NCI-H128 (cell line): ENCODE data around the gene RAMP1.
"Not testable (repeated sequence)": the region's sequence is repeated elsewhere in the genome, so short reads cannot be mapped to it uniquely, and the experiment has no call there.

ENCODE experiments used
- DNase-seq: peaks from one replicate; lab custom pipeline; 2025; ENCODE audit not compliant: unreplicated experiment; lab: John Stamatoyannopoulos, UW

Gene RAMP1

GRCh38 chr2:237943395-237944094, 84.1 kb downstream of the RAMP1 start:
- no peak for DNase-seq

DNA sequence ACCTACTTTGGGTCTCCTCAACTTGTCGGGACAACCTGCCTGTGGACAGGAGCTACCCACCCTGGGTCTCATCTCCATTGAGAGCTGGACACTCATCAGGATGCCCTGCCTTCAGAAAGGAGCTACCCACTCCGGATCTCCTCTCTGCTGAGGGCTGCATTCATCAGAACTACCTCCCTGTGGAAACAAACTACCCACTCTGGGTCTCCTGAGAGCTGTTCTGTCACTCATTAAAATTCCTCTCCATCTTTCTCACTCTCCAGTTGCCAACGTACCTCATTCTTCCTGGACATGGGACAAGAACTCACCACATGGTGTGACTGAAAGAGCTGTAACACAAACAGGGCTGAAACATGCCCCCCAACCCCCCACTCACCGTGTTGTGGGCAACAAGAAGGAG, 84.9 kb downstream of the RAMP1 start:
- DNase-seq = no peak

DNA sequence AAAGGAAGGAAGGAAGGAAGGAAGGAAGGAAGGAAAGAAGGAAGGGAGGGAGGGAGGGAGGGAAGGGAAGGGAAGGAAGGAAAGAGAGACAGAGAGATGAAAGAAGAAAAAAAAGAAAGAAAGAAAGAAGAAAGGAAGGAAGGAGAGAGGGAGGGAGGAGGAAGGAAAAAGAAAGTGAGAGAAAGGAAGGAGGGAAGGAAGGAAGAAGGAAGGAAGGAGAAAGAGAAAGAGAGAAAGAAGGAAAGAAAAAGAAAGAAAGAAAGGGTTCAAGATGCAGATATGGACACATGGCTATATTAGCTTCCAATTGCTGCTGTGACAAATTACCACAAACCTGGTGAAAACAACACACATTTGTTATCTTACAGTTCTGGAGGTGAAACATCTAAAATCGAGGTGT, 87.0 kb downstream of the RAMP1 start:
- DNase-seq = no peak

GRCh38 chr2:237951354-237951753, 91.9 kb downstream of the RAMP1 start:
- DNase-seq = not testable (repeated sequence)

DNA sequence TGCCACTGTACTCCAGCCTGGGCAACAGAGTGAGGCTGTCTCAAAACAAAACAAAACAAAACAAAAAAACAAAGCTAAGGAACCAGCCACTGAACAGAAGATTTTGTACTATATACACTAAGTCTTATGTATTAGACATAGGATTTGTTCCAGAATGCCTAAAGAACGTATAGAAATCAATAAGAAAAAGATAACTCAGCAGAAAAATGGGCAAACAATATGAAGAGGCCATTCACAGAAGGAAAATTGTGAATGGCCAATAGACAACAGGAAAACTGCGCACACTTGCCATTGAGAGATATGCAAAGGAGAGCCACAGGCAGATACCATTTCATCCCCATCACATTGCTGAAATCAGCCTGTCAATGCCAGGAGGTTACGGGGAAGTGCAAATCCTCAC, 92.5 kb downstream of the RAMP1 start:
- DNase-seq = no peak

DNA sequence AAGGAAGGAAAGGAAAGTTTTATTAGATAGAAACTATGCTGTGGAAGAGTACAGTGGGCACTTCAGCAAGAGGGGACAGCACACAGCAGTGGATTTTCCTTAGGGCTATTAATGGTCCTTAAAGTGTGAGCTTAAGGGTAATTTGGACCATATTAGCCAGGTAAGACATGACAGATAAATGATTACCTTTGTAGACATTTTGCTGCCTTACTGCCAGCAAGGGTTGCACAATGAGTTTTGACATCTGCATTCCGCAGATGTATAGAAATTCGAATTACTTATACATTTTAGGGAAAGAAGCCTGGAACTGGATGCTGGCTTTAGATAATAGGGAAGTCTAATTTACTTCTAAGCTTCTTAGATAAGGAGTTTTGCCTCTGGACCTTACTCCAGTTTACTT, 93.4 kb downstream of the RAMP1 start:
- no peak for DNase-seq

DNA sequence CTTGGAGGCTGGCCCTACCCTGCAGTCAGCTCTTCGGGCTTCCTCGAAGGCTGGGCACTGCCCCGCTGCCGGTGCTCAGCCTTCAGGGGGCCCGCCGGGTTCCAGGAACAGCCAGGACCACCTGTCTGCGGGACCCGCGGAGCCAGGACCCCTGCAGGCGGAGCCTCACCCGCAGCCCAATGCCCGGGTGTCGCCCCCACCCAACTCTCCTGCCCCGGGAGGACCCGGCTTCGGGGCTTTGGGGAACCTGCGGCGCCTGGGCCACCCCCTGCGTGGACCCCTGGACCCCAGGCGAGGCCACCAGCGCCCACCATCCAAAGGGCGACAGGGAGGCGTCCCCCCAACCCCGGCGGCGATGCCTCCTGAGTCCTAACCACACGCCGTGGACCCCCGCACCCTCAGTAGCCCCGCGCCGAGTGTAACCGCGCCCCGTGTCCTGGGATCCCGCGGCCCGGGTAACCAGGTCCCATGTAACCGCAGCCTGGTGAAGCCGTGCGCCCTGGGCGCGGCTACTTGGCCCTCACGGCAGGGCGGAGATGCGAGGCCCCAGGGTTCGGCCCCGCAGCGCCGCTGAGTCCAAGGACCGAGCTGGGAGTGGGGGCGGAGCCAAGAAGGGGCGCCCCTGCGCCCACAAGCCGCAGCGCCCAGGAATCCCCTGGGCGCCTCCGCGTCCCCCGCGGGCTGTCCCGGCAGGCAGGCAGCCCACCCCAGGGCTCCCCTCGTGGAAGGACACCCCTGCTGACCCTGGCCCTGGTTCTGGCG, 96.4 kb downstream of the RAMP1 start:
- no peak for DNase-seq

DNA sequence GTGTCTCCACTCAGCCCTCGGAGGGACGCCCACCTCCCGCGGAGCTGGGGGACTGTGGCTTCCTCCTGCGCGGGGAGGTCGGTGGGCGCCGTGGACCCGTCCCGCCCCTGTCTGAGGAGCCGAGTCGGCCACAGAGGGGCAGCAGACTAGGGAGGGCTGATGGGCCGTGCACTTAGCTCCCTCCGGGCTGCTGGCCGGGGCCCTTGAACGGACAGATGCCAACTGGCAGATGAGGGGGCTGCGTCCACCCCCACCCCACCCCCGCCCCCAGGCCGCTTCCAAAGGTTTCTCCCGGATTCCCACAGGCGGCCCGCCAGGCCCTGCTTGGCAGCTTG, 96.9 kb downstream of the RAMP1 start:
- no peak for DNase-seq

DNA sequence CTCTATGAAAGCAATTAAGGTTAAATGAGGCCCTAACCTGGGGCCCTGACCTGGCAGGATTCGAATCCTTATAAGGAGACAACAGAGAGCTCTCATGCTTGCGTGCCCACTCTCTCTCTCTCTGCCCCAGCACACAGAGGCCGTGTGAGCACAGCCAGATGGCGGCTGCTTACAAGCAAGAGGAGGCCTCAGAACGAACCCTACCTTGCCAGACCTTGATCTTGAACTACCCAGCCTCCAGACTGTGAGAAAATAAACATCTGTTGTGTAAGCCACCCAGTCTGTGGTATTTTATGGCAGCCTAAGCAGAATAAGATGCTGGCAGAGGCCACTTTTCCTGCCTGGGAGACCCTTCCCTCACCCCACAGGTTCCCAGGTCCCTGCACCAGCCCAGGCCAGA, 102.2 kb downstream of the RAMP1 start:
- no peak for DNase-seq
